Kidney (tissue), 14 donors: ENCODE measurements around the gene SPOUT1. TPM values are rescaled to one million over a fixed set of nuclear protein-coding genes. Genes with fewer than 3 reads are reported as not detected.

Experiments used
- DNase-seq, 5 donors: peaks; one replicate each; pipeline ENCODE4 v3.0.0-alpha.2; 2013 to 2020
- FAIRE-seq: peaks from 2 replicates; lab custom pipeline; 2012; peaks lifted over from hg19 to GRCh38; lab: Jason Lieb, UNC
- H3K27ac ChIP-seq, 2 donors: one replicate each; pipeline ENCODE4 v1.7.0; 2013; ENCODE audit warnings: low read depth in 2 of 2, low read length in 2 of 2, inconsistent platforms in 1 of 2
- H3K27me3 ChIP-seq: one replicate; pipeline ENCODE4 v1.7.1; 2013; ENCODE audit warnings: low read length, inconsistent platforms; ENCODE audit not compliant: control insufficient read depth, insufficient read depth
- H3K36me3 ChIP-seq, 3 donors: one replicate each; pipeline versions ENCODE4 v1.7.0 to v1.7.1; 2013; ENCODE audit warnings: low read length in 3 of 3, control low read depth in 1 of 3, inconsistent platforms in 1 of 3; ENCODE audit not compliant: insufficient read depth in 3 of 3, control insufficient read depth in 2 of 3
- H3K4me1 ChIP-seq, 3 donors: one replicate each; pipeline versions ENCODE4 v1.7.0 to v1.7.1; 2013; ENCODE audit warnings: low read length in 3 of 3, inconsistent platforms in 1 of 3, low read depth in 1 of 3; ENCODE audit not compliant: control insufficient read depth in 2 of 3, insufficient read depth in 2 of 3
- H3K4me3 ChIP-seq, 3 donors: one replicate each; pipeline versions ENCODE4 v1.7.0 to v1.8.1; 2013; ENCODE audit warnings: low read length in 3 of 3, control low read depth in 1 of 3, inconsistent platforms in 1 of 3
- H3K9ac ChIP-seq, 3 donors: one replicate each; pipeline versions ENCODE4 v1.7.0 to v1.7.1; 2013; ENCODE audit warnings: low read length in 3 of 3, control low read depth in 1 of 3, inconsistent platforms in 1 of 3
- H3K9me3 ChIP-seq, 3 donors: one replicate each; pipeline versions ENCODE4 v1.7.0 to v1.7.1; 2013; ENCODE audit warnings: low read length in 3 of 3, control low read depth in 1 of 3, inconsistent platforms in 1 of 3; ENCODE audit not compliant: control insufficient read depth in 2 of 3, insufficient read depth in 1 of 3
- CTCF ChIP-seq: IDR thresholded peaks from 3 replicates; pipeline ENCODE4 v1.5.1; 2012; ENCODE audit warnings: mild to moderate bottlenecking, moderate library complexity, borderline replicate concordance; ENCODE audit not compliant: insufficient read depth; ENCODE audit errors: extremely low read depth
- intact Hi-C: fragments of 100-400 bp; cut with DNase I; formaldehyde crosslinking; loops from one replicate; pipeline ENCODE4 v1.11.1; 2022
- polyA plus RNA-seq: library from polyadenylated mRNA; stranded (reverse); fragments of 350-450 nt; fragmentation: Illumina TruSeq; extraction: RNeasy Lipid Tissue Mini Kit (QIAGEN cat#74804); gene quantifications from one replicate; pipeline ENCODE4 v1.2.3, GENCODE V29; 2014; ENCODE audit warnings: low read depth, low replicate concordance; ENCODE audit not compliant: insufficient read depth
- total RNA-seq: library from RNA; stranded (reverse); fragmentation: NEBNext Ultra II Directional; extraction: Animal tissue kit (Norgen Biotek cat#: 25700); gene quantifications from one replicate; pipeline ENCODE4 v1.2.1, GENCODE V29; 2021
- donor health status: control.
- donor health status: control.
- donor health status: control.
- donor health status: control.
- donor health status: control.
- donor health status: DM: yes; HTN: yes; CAD: no.
- donor health status: Normal renal cell carcinoma (clear cell type).

The SPOUT1 gene
- total and polyA plus RNA-seq, 2 donors from 2014 or later: 42.0 to 56.8 TPM

GRCh38 chr9:128818099-128818838 lies 11.3 kb downstream of the SPOUT1 start, which contains the start of gene ENDOG:
ENDOG (plus strand) TSS chr9:128818500; CDS start chr9:128818685, 185 bp downstream.
- Histone ChIP-seq H3K27me3 (no peaks in the 10 kb centered on the region), H3K4me3 (peak within 1 kb of the TSS; percentile 60 to 69 (median 67)), H3K4me1 (peaks cover 0 to 12% (median 4%) of the 10 kb centered on the region in 3 donors), H3K9ac (peak within 1 kb of the TSS; percentile 24 to 51 (median 51)), H3K27ac (peak within 1 kb of the TSS; percentile 84 to 86), H3K36me3 (peaks cover 0 to 11% (median 0%) of the 10 kb centered on the region in 3 donors), H3K9me3 (no peaks in the 10 kb centered on the region)
- intact Hi-C loops: no loop called here
- DNase-seq: peak; percentile 98 to 99 (median 98)
- peak; percentile 94 for TF ChIP-seq CTCF
- FAIRE-seq: no peak

GRCh38 chr9:128810873-128811272 lies 18.7 kb downstream of the SPOUT1 start:
- no peak for TF ChIP-seq CTCF
- Histone ChIP-seq H3K4me3 (no peak overlapping the region), H3K4me1 (no peaks in the 10 kb centered on the region), H3K27ac (no peak overlapping the region), H3K9ac (no peak overlapping the region), H3K27me3 (no peaks in the 10 kb centered on the region), H3K9me3 (no peaks in the 10 kb centered on the region), H3K36me3 (peaks cover 0 to 22% (median 11%) of the 10 kb centered on the region in 3 donors)
- FAIRE-seq (no peak), DNase-seq (no peak)
- intact Hi-C loops: no loop called here

- Histone ChIP-seq H3K9ac (no peak overlapping the region), H3K36me3 (peaks cover 0 to 32% (median 11%) of the 10 kb centered on the region in 3 donors), H3K9me3 (no peaks in the 10 kb centered on the region), H3K4me1 (no peaks in the 10 kb centered on the region), H3K27me3 (no peaks in the 10 kb centered on the region), H3K4me3 (no peak overlapping the region), H3K27ac (no peak overlapping the region)
- no peak for TF ChIP-seq CTCF
- intact Hi-C loops: no loop called here
- FAIRE-seq (no peak), DNase-seq (no peak)
Observed at GRCh38 chr9:128809831-128810230, 19.8 kb downstream of the SPOUT1 start.
